GM19468 (cell line): ENCODE data around the gene NCKAP5L.

Experiments
- ATAC-seq: cut with Tn5 transposase; IDR thresholded peaks from one replicate; pipeline ENCODE4 v1.9.1; 2021; ENCODE audit warnings: mild to moderate bottlenecking, moderate library complexity, moderate number of reproducible peaks; ENCODE audit not compliant: unreplicated experiment; ENCODE audit errors: extremely low read depth

Gene NCKAP5L

DNA sequence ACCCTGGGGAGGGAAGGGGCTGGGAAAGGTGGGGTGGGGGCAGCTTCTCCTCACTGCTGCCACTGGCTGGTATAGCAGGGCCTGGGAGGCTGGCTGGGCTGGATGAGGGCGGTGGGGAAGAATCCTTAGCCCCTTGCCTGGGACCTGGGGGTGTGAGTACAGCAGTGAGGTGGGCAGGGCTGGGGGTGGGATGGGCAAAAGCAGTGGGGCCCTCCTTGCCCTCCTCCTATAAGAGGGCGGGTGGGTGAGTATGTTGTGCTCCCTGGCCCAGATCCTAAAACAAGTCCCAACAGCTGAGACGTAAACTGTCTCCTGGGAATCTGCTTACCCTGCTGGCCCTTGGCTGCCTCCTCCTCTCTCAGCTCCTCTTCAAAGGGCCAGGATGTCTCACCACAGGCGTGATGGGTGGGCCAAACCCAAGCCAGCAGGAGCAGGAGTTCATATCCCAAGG is 2.2 kb downstream of the NCKAP5L start:
- ATAC-seq = no peak

DNA sequence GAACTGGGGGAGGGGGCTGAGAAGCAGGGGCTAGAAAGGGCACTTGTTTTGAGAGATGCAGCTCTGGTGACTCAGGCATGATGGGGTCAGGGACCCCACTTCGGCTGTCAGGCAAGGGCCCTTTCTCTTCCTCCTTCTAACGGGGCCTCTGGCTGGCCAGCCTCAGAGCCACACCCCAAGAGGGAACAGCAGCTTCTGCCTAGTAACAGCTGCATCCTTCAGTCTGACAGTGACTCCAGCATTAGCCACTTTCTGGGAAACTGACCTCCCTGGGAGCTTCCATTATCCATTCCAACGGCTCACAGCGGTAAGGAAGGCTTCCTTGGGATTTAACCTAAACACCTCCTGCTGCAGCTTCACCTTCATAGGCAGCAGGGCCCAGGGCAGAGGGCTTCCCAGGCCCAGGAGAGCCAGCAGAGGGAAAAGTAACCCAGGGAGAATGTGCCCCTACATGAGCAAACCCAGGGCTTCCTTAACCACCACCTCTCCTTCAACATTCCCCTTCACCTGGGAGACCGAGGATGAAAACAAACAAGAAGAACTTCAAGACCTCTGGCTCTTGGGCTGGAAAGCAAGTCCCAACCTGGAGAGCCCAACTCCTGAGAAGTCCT is 2.7 kb downstream of the NCKAP5L start:
- no peak for ATAC-seq

- ATAC-seq = no peak
Measured at GRCh38 chr12:49824895-49825294, 3.3 kb downstream of the NCKAP5L start.

- ATAC-seq = no peak
Measured at GRCh38 chr12:49824416-49824815, 3.8 kb downstream of the NCKAP5L start.

DNA sequence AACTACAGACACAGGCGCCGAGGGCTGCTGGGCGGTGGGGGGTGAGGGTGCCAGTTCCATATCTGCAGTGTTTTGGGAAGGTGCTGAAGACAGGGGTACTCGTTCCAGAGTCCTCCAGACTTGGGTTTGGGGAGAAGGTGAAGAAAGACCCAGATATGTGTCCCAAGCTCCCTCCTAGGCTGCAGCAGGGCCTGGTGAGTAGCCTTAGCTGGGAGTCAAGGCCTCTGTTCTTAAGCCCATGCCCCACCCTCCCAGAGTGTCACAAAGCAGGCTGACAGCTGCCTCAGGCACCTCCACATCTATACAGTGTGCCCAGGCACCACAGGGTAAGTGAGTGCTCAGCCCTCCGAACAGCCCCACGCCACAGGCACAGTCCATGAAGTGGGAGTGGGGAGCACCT is 4.3 kb downstream of the NCKAP5L start:
- no peak for ATAC-seq

GRCh38 chr12:49823350-49823749 is 4.9 kb downstream of the NCKAP5L start:
- ATAC-seq = no peak

- ATAC-seq = no peak
Measured at GRCh38 chr12:49821373-49822287, 6.6 kb downstream of the NCKAP5L start.

GRCh38 chr12:49819786-49820185 is 8.4 kb downstream of the NCKAP5L start:
- ATAC-seq = no peak

- no peak for ATAC-seq
Measured at GRCh38 chr12:49818241-49818895, 9.8 kb downstream of the NCKAP5L start.

- ATAC-seq = no peak
Measured at GRCh38 chr12:49813131-49813530, 15.1 kb downstream of the NCKAP5L start.

GRCh38 chr12:49811961-49812401 is 16.2 kb downstream of the NCKAP5L start:
- ATAC-seq = no peak

GRCh38 chr12:49811136-49811535 is 17.1 kb downstream of the NCKAP5L start:
- ATAC-seq = no peak

DNA sequence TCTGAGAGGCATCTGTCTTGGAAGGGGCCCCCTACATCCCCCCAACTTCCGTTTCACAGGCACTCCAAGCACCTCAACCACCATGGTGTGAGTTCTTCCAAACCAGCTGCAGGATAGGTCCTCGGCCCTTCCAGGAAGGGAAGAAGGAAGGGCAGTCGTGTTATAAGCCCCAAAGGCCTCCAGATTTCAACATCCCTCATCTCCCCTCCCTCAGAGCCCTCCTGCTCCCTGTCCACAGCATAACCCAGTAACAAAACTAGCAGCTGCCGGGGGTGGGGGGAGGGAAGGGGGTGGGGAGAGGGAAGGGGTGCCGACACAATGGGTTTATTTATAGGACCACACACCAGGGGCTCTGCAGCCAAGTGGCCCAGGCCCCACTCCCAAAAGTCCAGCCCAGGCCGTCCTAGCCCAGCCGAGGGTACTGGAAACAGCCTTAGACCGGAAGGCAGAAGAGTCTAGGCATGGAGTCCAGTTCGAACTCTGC is 18.3 kb downstream of the NCKAP5L start:
- no peak for ATAC-seq

DNA sequence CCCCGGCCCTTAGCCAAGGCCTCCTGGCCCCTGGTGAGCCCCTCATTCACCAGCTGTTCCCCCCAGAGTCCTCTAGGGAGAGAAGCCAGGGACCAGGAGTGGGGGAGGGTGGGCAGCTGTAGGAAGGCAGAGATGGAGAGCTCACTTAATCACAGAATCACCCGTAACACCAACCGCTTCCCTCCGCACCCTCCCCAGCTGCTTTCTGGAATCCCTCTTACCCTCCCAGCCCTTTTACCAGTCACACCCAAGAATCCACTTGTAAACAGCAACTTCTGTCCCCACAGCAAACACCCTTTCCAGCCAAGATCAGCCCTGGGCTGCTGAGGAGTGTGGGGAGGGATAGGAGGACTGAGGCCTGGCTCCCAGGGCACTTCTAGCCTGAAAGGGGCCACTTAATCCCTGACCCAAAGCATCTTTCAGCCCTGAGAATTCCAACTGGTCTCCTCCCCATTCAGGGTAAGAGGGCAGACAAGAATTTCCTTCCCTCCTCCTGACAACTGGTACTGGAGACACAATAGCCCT is 18.8 kb downstream of the NCKAP5L start:
- ATAC-seq = no peak

DNA sequence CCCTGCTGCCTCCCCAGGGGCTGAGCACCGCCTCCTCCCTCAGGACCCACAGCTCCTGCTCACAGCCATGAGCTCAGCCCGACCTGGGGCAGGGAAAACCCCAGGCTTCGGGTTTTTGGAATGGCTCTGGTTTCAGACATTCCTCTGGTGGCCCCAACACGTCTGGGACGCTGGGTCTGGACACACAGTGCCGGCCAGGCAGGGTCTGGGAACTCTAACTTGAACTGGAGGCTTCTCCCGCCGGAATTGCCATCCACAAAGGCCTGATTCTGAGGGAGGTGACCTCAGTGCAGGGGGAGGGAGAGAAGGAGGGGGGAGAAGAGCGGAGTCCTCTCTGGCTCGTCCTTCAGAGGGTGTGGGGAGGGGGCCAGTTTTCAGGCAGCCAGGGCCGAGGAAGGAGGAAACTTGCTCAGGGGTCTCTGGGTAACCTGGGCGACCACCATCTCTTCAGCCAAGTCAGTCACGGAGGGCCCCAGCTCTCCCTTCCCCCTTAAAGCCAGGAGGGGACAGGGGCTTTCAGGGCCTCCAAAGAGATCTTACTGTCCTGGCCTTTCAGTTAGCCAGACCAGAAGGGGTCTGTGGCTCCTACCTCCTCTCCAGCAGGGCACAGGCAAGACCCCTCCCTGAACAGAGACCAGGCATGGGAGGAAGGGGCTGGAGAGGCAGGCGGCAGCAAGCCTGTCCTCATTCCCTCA is 19.4 kb downstream of the NCKAP5L start:
- ATAC-seq = no peak

DNA sequence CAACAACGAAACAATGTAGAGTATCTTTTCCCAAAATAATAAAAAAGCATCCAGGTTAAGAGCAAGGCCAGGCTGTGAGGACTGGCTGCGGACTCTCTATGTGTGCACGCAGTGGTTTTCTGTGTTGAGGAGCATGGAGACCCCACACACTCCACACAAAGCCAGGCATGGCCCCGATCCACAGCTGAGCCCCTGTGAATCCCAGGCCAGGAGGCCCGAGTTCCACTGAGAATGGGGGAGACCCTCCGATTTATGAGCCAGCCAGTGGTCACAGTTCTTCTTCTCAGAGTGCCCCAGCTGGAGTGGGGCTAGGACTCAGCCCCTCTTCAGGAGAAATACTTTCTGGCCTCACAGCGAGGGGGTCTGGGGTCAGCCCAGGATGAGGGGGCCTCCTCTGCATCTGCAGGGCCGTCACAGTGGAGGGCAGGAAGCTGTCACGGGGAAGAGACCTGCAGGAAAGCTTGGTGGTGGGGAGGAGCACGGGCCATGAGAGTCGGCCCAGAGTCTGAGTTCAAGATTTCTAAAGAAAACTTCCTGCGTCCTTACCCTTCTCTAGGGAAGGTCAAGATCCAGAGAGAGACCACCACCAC is 20.1 kb downstream of the NCKAP5L start:
- no peak for ATAC-seq

- ATAC-seq = no peak
Measured at GRCh38 chr12:49806877-49807276, 21.3 kb downstream of the NCKAP5L start.

DNA sequence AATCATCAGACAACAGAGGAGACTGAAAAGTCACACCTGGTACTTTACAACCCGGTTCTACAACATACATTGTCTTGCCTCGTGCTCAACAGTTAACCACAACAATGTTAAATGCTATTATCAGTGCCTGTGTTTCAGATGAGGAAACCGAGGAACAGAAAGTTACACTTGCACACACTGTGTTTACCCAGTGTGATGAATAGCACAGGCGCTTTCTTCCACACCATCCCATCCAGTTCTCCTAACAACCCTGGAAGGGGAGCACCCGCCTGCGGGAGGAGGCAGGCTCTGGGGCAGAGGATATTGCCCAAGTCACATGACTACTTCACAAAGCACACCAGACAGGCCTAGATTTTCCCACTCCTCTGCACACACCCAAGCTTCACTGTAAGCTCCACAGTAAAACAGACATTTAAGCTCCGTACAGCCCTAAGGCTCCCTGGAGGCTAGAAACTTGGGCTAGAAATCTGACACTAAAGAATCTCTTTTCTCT is 21.8 kb downstream of the NCKAP5L start:
- ATAC-seq = no peak

DNA sequence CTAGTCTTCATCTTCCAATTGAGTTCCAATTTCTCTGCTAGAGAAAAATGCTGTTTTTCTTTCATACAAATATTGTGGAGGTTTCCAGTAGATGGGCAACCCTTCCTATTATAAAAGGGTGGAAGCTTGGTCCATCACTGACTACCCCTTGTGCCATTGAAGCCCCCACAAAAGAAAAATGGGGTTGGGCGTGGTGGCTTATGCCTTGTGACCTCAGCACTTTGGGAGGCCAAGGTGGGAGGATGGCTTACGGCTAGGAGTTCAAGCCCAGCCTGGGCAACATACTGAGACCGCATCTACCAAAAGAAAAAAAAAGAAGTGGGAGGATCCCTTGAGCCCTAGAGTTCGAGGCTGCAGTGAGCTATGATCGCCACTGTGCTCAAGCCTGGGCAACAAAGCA is 22.8 kb downstream of the NCKAP5L start:
- ATAC-seq = no peak
